GM21390 (cell line): Measurements from ENCODE around the gene ERFL.

Experiments used
- ATAC-seq: cut with Tn5 transposase; IDR thresholded peaks from one replicate; pipeline ENCODE4 v1.9.1; 2021; ENCODE audit not compliant: unreplicated experiment

Gene ERFL

GRCh38 chr19:41927497-41928192, 604 bp downstream of the ERFL start:
- no peak for ATAC-seq

GRCh38 chr19:41926763-41927496, 1.3 kb downstream of the ERFL start:
- no peak for ATAC-seq

- no peak for ATAC-seq
Observed at GRCh38 chr19:41926028-41926762, 2.1 kb downstream of the ERFL start.

- no peak for ATAC-seq
Observed at GRCh38 chr19:41925208-41926003, 2.8 kb downstream of the ERFL start.

GRCh38 chr19:41924151-41925145, 3.8 kb downstream of the ERFL start:
- ATAC-seq = no peak

GRCh38 chr19:41923045-41923788, 5.0 kb downstream of the ERFL start:
- no peak for ATAC-seq

- ATAC-seq = no peak
Observed at GRCh38 chr19:41922585-41922984, 5.7 kb downstream of the ERFL start.

- no peak for ATAC-seq
Observed at GRCh38 chr19:41921577-41922576, 6.4 kb downstream of the ERFL start.

GRCh38 chr19:41920882-41921576, 7.2 kb downstream of the ERFL start:
- ATAC-seq = no peak

- ATAC-seq = no peak
Observed at GRCh38 chr19:41919948-41920712, 8.1 kb downstream of the ERFL start.

- no peak for ATAC-seq
Observed at GRCh38 chr19:41918653-41919244, 9.5 kb downstream of the ERFL start.

GRCh38 chr19:41918095-41918494, 10.2 kb downstream of the ERFL start:
- ATAC-seq = no peak

GRCh38 chr19:41917676-41918075, 10.6 kb downstream of the ERFL start:
- ATAC-seq = no peak

GRCh38 chr19:41915776-41916414, 12.4 kb downstream of the ERFL start:
- no peak for ATAC-seq

GRCh38 chr19:41915021-41915775, 13.1 kb downstream of the ERFL start:
- ATAC-seq = no peak
